SH-SY5Y (cell line): ENCODE results near the gene DTNBP1.

Source experiments
- GATA2 ChIP-seq: IDR thresholded peaks from 2 replicates; pipeline ENCODE4 v1.6.1; 2011; ENCODE audit warnings: mild to moderate bottlenecking, low read depth, low read length
- GATA3 ChIP-seq: IDR thresholded peaks from 2 replicates; pipeline ENCODE4 v1.6.1; 2011; ENCODE audit warnings: low read depth, mild to moderate bottlenecking, low read length, moderate library complexity

- TF ChIP-seq GATA2 (no peak), GATA3 (no peak)
These were observed 939 bp downstream of the DTNBP1 start for GRCh38 chr6:15661853-15662325.
